C4-2B (cell line): ENCODE results near the gene ITIH5.

Experiments
- CTCF ChIP-seq: fragments of 450-650 bp; conservative IDR thresholded peaks from 2 replicates; pipeline ENCODE4 v1.5.1; 2017; ENCODE audit warnings: mild to moderate bottlenecking
- ZFX ChIP-seq: fragments of 450-650 bp; IDR thresholded peaks from 2 replicates; pipeline ENCODE4 v1.6.1; 2017

- TF ChIP-seq CTCF = no peak
- TF ChIP-seq ZFX = no peak
Measured at GRCh38 chr10:7707858-7708622, 41.3 kb upstream of the ITIH5 start.
